IPS-18a (cell line): ENCODE measurements around the gene PTPN14.
"Not testable (repeated sequence)": the region's sequence is repeated elsewhere in the genome, so short reads cannot be mapped to it uniquely, and the experiment has no call there.

ENCODE experiments used
- H3K27ac ChIP-seq: one replicate; pipeline ENCODE4 v1.5.1; 2013; ENCODE audit warnings: low read length
- H3K27me3 ChIP-seq: one replicate; pipeline ENCODE4 v1.6.1; 2013; ENCODE audit warnings: mild to moderate bottlenecking, low read length; ENCODE audit not compliant: control insufficient read depth, insufficient read depth
- H3K36me3 ChIP-seq: one replicate; pipeline ENCODE4 v1.6.1; 2013; ENCODE audit warnings: low read depth, low read length; ENCODE audit not compliant: control insufficient read depth
- H3K4me1 ChIP-seq: one replicate; pipeline ENCODE4 v1.6.1; 2013; ENCODE audit warnings: low read depth, low read length; ENCODE audit not compliant: control insufficient read depth
- H3K4me3 ChIP-seq: one replicate; pipeline ENCODE4 v1.5.1; 2013; ENCODE audit warnings: low read length
- H3K9ac ChIP-seq: one replicate; pipeline ENCODE4 v1.6.1; 2013; ENCODE audit warnings: mild to moderate bottlenecking, low read length, moderate library complexity
- H3K9me3 ChIP-seq: one replicate; pipeline ENCODE4 v1.6.1; 2013; ENCODE audit warnings: low read depth, low read length; ENCODE audit not compliant: control insufficient read depth

Gene PTPN14

GRCh38 chr1:214483180-214483579 lies 68.2 kb downstream of the PTPN14 start:
- not testable (repeated sequence) for H3K9ac ChIP-seq, H3K27ac ChIP-seq, H3K4me3 ChIP-seq, H3K27me3 ChIP-seq, H3K9me3 ChIP-seq, H3K36me3 ChIP-seq
- peaks cover 27% of the 10 kb centered on the region for H3K4me1 ChIP-seq

GRCh38 chr1:214481983-214482634 lies 69.3 kb downstream of the PTPN14 start:
- not testable (repeated sequence) for H3K36me3 ChIP-seq, H3K27ac ChIP-seq, H3K9ac ChIP-seq, H3K4me3 ChIP-seq, H3K9me3 ChIP-seq, H3K27me3 ChIP-seq
- peaks cover 28% of the 10 kb centered on the region for H3K4me1 ChIP-seq

- Histone ChIP-seq H3K36me3 (no peaks in the 10 kb centered on the region), H3K4me3 (no peak overlapping the region), H3K9me3 (no peaks in the 10 kb centered on the region), H3K27ac (no peak overlapping the region), H3K4me1 (peaks cover 35% of the 10 kb centered on the region), H3K27me3 (no peaks in the 10 kb centered on the region), H3K9ac (no peak overlapping the region)
These were observed 74.2 kb downstream of the PTPN14 start for GRCh38 chr1:214476986-214477870.

GRCh38 chr1:214476229-214476985 lies 75.0 kb downstream of the PTPN14 start:
- Histone ChIP-seq H3K36me3 (no peaks in the 10 kb centered on the region), H3K4me3 (no peak overlapping the region), H3K27me3 (no peaks in the 10 kb centered on the region), H3K9ac (no peak overlapping the region), H3K9me3 (no peaks in the 10 kb centered on the region), H3K27ac (no peak overlapping the region), H3K4me1 (peaks cover 35% of the 10 kb centered on the region)

- no peak overlapping the region for H3K9ac ChIP-seq
- H3K4me1 ChIP-seq, result peaks cover 35% of the 10 kb centered on the region
- no peaks in the 10 kb centered on the region for H3K9me3 ChIP-seq
- no peaks in the 10 kb centered on the region for H3K36me3 ChIP-seq
- no peak overlapping the region for H3K27ac ChIP-seq
- no peaks in the 10 kb centered on the region for H3K27me3 ChIP-seq
- no peak overlapping the region for H3K4me3 ChIP-seq
These were observed 75.7 kb downstream of the PTPN14 start for GRCh38 chr1:214475746-214476145.

GRCh38 chr1:214475331-214475730 lies 76.1 kb downstream of the PTPN14 start:
- no peaks in the 10 kb centered on the region for H3K27me3 ChIP-seq
- peaks cover 35% of the 10 kb centered on the region for H3K4me1 ChIP-seq
- no peak overlapping the region for H3K4me3 ChIP-seq
- H3K27ac ChIP-seq, result no peak overlapping the region
- H3K9ac ChIP-seq, result no peak overlapping the region
- no peaks in the 10 kb centered on the region for H3K36me3 ChIP-seq
- H3K9me3 ChIP-seq, result no peaks in the 10 kb centered on the region

GRCh38 chr1:214474467-214474866 lies 76.9 kb downstream of the PTPN14 start:
- Histone ChIP-seq H3K27ac (no peak overlapping the region), H3K27me3 (no peaks in the 10 kb centered on the region), H3K4me1 (peaks cover 35% of the 10 kb centered on the region), H3K36me3 (no peaks in the 10 kb centered on the region), H3K4me3 (no peak overlapping the region), H3K9me3 (no peaks in the 10 kb centered on the region), H3K9ac (no peak overlapping the region)

GRCh38 chr1:214473862-214474261 lies 77.5 kb downstream of the PTPN14 start:
- Histone ChIP-seq H3K36me3 (no peaks in the 10 kb centered on the region), H3K9me3 (no peaks in the 10 kb centered on the region), H3K4me3 (no peak overlapping the region), H3K27ac (peak overlapping the region; percentile 11), H3K27me3 (no peaks in the 10 kb centered on the region), H3K9ac (no peak overlapping the region), H3K4me1 (peaks cover 35% of the 10 kb centered on the region)

- H3K4me3 ChIP-seq, result no peak overlapping the region
- no peak overlapping the region for H3K27ac ChIP-seq
- H3K9me3 ChIP-seq, result no peaks in the 10 kb centered on the region
- H3K27me3 ChIP-seq, result no peaks in the 10 kb centered on the region
- no peak overlapping the region for H3K9ac ChIP-seq
- H3K36me3 ChIP-seq, result no peaks in the 10 kb centered on the region
- peaks cover 35% of the 10 kb centered on the region for H3K4me1 ChIP-seq
These were observed 78.0 kb downstream of the PTPN14 start for GRCh38 chr1:214473387-214473786.

- Histone ChIP-seq H3K9me3 (no peaks in the 10 kb centered on the region), H3K27ac (no peak overlapping the region), H3K36me3 (no peaks in the 10 kb centered on the region), H3K4me1 (peaks cover 35% of the 10 kb centered on the region), H3K27me3 (no peaks in the 10 kb centered on the region), H3K4me3 (no peak overlapping the region), H3K9ac (no peak overlapping the region)
These were observed 79.0 kb downstream of the PTPN14 start for GRCh38 chr1:214472364-214472763.

- Histone ChIP-seq H3K36me3 (no peaks in the 10 kb centered on the region), H3K27me3 (no peaks in the 10 kb centered on the region), H3K4me1 (peaks cover 28% of the 10 kb centered on the region), H3K27ac (no peak overlapping the region), H3K9me3 (no peaks in the 10 kb centered on the region), H3K4me3 (no peak overlapping the region), H3K9ac (no peak overlapping the region)
These were observed 79.9 kb downstream of the PTPN14 start for GRCh38 chr1:214471458-214471857.
